AG08395 (cell line): ENCODE data around the gene HSPA12B.

Source experiments
- DNase-seq: peaks from one replicate; pipeline ENCODE4 v3.0.0; 2012; ENCODE audit warnings: mixed read lengths, low spot score

The HSPA12B gene

DNA sequence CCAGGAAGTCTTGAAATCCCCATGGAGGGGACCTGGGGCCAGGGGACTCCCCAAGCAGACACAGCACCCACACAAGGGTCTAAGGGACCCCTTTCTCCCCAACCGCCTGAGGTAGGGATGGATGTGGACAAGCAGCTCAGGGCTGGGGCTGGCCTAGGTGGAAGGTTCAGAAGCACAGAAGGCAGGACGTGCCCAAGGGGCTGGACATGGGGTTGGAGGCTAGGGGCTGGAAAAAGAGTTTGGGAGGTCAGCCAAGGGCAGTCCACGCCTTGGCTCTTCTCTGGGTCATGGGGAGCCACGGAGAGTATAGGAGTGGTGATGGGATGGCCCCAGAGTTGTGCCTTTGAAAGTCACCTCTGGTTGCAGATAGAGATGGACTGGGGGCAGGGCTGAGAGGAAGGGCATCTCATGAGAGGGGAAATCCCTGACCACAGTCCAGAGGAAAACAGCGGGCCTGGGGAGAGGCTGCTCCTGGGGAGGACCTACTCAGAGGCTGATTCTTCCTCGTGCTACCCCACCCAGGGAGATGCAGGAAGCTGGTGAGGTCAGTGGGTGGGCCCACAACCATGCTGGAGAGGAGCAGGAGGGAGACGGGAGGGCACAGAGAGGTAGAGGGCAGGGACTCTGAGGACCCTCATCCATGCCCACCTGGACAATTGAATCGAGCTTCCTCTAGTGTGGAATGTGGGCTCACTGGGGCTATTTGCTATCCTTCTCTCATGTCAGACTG is 2.5 kb upstream of the HSPA12B start:
- no peak for DNase-seq

DNA sequence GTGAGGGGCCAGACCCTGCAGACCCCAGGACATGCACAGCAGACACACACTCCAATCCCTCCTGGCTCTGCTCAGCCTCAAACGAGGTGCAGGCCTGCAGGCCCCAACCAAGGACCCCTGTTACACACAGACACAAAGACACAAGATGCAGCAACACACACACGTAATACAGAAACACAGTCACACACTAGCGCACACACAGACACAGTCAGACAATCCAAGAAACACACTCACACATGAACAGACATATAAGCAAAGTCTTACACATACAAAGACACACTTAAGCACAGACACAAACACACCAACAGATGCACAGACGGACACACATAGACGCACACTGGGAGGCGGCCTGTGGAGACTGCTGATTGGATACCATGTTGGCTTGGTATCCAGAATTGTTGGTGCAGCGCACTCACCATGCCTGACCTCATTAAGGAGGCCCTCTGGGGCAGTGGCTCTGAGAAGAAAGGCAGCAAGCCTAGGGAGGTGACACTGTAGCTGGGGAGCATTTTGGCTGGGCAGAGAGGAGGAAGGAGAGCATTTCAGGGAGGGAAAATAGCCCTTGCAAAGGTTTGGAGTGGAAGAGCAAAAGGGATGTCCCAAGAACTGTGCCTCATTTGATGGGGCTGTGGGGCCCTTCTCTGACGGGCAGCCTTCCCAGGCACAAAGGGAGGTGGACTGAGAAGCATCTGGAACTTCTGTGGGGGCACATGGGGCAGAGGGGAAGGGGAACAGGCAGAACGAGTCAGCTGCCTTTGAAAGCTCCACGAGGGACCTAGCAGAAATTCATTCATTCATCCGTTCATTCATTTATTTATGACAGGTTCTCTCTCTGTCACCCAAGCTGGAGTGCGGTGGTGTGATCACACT is 1.4 kb upstream of the HSPA12B start:
- DNase-seq, result no peak

DNA sequence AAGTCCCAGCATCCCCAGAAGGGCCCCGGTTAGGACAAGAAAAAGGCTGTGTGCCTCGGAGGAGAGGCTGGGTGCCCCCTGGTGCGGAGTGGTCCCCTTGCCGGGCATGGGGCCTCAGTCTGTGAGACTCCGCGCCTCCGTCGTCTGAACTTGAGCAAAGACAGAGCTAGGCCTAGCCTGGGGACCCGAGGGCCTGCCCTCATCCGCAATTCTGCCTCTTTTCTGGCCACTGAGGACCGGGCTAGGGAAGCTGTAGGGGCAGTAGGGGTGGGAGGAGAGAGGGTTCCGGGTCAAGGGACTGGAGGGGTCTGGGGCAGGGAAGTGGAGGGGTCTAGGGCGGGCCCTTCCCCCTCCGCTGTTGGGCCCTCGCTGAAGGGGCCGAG is 550 bp upstream of the HSPA12B start:
- DNase-seq, result no peak

DNA sequence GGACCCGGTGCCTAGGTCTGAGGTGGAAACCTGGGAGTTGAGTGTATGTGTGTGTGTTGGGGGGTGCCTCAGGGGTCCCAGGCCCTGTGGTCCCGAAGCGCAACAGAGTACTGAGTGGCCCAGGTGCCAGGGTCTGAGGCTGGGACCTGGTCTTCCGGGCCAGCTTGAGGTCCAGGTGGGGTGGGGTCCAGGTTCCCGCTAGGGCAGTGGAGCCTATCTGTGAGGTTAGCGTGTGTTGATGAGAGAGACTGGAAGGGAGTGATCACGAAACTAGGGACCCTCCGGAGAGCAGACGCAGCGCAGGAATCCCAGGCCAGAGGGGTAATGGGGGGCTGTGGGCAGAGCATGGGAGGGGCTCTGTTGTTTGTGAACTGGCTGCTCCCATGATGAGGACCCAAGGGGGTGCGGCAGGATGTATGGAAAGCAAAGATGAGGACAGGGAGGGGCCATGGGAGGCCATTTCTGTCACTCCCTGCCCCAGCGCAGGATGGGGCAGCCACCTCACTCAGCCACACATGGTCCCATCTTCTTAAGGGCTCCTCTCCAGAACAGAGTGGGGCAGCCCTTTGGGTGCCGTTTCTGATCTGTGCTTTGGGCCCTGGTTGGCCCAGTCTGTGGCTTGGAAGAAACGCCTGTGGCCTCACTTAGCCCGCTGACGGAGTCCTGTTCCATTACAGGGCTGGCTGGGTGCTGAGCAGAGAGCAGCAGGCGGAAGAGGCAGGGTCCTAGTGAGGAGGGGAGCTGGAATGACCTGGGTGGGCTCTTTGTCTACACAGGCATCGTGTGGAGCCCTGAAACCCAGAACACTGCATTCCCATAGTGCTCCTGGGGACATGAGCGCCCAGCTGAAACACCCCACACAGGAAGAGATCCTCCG is 872 bp downstream of the HSPA12B start:
- no peak for DNase-seq

DNA sequence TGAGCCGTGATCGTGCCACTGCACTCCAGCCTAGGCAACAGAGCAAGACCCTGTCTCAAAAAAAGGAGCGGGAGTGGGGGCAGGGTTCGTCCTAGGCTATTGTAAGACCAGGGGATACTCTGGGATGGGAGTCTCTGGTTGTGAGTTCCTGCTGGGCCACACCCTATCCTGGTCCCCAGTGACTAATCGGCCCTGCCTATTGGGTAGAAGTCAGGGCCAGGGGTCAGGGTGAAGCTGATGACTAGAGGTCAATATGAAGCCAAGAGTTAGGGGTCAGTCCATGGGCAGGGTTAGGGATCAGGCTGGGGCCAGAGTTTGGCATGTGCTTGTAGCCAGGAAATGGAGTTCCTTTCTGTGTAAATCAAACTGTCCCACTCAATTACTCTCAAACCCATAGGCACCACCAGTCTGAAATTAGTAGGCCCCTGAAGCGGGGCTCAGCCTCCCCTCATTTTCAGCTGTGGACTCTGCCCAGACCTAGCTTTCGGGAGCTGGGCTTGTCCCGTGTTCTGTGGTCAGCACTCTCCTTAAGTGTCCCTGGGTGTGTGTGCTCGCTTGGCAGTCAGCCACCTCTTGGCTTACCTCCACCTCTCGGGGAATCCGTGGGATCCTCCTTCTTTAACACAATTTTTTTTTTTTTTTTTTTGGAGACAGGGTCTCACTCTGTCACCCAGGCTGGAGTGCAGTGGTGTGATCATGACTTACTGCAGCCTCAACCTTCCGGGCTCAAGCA is 1.8 kb downstream of the HSPA12B start:
- no peak for DNase-seq

DNA sequence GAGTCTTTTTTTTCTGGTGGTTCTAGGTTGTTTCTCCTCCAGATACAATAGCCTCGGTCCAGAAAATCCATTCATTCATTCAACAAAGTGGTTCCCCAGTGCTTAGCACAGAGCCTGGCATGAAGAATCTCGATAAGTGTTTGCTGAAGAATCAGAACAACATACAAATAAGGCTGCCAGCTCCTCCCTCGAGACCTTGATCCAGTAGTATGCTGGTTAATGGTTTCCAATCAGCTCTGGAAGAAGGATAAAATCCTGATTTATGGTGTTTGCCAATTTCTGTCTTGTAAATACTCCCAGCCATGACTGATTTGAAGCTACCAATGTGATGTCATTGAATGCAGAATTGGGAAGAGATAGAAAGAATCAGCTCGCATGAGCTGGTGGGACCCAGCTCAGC is 3.3 kb downstream of the HSPA12B start:
- DNase-seq, result no peak

DNA sequence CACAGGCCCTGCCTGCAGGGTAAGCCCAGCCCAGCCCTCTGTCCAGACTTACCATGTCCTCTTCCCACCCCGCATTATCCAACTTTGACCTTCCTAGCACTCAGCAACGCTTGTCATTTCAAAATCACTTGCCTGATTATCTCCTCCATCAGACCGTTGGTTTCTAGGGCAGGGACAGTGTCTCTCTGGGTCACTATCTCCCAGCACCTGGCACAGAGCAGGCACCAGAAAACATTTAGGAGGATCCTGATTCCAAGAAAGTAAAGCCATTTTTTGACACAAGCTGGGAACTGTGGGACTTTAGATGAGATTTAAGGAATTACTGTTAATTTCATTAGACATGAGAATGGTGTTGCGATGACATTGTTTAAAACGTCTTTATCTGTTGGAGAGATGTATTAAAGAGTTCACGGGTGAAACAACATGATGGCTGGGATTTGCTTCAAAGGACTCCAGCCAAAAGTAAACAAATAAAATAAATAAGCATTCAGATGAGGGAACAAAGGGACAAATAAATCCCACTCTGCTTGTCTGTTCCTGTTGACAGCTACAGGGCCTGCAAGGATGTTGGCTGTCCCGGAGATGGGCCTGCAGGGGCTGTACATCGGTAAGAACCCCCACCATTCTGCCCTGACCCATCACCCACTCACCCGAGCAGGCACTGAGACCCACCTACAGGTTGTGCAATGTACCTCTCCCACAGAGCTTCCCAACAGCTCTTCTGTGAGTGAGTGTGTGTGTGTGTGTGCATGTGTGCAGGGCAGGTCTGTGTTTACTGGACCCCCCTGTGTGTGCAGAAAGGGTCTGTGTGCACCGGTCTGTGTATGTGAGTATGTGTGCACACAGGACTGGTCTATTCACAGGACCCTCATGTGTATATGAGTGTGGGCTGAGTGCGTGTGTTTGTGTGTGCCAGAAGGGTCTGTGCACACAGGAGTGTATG is 5.9 kb downstream of the HSPA12B start:
- no peak for DNase-seq

DNA sequence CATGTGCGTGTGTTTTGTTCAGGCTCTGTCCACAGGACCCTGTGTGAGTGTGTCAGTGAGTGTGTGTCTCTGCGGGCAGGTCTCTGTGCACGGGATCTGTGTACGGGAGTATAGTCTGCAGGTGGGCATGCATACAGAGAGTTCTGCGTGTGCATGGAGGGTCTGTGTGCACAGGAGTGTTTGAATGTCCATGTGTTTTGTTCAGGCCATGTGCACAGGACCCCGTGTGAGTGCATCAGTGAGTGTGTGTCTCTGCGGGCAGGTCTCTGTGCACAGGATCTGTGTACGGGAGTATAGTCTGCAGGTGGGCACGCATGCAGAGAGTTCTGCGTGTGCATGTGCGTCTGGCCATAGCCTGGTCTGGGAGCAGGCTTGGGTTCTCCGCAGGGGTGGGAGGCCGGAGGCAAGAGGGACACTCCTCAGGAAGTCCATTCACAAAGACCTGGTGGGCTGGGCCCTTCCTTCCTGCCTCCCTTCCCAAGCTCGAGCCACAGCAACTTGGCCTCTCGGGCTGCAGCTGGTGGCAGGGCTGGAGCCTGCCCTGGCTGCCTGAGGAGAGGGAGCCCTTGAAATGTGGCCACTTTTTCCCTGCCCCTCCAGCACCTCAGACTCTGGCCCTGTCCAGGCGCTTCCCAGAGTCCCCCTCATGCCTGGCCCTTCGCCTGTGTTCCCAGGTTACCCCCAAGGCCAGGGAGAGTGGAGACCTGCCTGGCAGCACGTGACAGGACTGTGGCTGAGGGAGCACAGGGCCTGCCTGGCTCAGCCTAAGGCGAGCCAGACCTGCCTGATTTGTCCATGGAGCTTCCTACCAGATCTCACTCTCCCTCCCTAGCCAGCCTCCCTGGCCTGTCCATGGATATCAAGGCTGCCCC is 6.8 kb downstream of the HSPA12B start:
- DNase-seq, result no peak

DNA sequence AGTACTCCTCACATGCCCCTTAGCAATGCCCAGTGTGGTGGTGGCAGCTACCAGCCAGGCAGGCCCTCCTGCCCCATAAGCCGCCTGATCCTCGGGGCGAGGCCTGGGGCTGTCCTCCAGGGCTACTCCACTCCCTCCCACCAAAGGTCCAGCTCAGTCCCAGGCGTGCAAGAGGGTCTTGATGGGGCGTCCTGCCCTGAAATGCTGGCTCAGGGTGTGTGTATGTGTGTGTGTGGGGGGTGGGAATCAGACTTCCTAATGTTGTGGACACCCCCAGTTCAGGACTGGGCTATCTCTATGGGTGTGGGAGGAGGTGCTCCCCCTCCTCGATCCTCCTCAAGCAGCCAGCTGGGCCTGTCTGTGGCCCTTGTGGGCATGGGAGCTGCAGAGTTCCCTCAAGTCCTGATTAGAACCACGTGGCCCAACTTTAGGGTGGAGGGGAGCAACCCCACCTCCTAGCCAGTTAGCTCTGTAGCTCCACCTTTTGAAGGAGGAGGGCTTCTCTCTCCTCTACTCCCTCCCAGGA is 7.5 kb downstream of the HSPA12B start:
- no peak for DNase-seq

DNA sequence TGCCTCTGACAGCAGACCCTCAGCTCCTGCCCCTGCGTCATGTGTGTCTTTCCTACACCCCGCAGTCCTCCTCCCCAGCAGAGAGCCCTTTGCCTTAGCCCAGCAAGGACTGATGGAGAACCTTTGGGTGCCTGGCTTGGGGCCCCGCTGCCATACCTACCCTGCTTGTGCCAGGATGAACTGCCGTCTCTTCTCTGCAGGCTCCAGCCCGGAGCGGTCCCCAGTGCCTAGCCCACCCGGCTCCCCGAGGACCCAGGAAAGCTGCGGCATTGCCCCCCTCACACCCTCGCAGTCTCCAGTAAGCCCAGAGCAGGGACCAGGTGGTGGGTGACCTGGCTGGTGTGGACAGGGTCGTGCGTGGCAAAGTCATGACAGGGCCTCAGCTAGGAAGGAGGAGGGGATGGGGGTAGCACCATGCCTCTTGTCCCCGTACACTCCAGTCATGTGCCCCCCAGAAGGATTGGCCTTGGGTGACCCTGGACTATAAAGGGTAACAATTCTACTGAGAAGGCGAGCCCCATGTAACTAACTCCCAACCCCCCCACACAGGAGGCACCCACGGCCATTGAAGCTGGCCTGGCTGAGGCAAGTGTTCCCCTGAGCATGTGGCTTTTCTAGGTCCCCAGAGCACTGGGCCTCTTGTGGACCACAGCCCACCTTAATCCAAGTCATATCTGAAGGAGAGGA is 8.3 kb downstream of the HSPA12B start:
- DNase-seq, result no peak

DNA sequence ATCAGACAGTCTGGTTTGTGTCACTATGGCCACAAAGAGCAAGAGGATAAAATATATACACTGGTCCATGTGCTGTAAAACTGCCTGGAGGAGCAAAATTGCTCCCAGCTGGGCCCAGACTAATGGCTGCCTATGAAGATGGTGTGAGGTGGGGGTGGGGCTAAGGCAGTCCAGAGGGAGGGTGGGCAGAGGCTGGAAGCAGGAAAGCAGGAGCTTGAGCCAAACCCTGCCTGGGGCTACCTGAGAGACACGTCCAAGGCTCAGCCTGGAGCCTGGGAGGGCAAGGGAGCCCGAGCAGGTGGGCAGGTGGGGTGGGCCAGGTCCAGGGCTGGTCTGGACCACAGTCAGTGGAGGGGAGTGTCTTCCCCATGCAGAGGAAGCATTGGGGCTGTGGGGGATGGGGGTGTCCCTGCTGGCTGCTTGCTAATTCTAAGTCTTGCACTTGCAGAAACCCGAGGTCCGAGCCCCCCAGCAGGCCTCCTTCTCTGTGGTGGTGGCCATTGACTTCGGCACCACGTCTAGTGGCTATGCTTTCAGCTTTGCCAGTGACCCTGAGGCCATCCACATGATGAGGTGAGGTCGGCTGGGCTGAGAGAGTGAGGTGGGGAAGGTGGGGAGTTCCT is 9.5 kb downstream of the HSPA12B start:
- DNase-seq, result no peak

DNA sequence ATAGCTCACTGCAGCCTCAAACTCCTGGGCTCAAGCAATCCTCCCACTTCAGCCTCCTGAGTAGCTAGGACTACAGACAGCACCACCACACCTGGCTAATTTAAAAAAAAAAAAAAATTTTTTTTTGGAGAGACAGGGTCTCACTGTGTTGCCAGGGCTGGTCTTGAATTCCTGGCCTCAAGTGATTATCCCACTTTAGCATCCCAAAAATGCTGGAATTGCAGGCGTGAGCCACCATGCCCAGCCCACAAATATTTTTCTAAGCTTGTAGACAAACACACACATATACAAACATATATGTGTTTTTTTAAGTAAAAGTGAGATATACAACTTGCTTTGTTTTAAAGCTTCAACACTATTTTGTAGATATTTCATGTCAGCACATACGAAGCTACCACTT is 10.8 kb downstream of the HSPA12B start:
- DNase-seq, result no peak

DNA sequence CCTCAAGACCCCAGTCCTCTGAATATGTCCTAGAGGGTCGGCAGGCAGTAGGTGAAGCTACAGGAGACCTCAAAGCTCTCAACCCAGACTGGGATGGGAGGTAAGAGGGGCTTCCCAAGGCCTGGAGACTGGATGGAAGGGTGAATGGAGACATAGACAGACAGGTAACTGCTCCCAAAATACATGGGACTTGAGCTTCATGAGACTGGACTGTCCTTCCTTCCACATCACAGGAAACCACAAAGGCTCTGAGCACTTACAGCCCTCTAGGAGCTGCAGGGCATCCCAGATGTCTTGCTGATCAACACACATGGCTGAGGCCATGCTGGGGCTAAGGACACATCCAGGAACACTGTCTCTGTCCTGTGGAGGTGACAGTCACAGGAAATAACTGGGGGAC is 11.6 kb downstream of the HSPA12B start:
- DNase-seq, result no peak

DNA sequence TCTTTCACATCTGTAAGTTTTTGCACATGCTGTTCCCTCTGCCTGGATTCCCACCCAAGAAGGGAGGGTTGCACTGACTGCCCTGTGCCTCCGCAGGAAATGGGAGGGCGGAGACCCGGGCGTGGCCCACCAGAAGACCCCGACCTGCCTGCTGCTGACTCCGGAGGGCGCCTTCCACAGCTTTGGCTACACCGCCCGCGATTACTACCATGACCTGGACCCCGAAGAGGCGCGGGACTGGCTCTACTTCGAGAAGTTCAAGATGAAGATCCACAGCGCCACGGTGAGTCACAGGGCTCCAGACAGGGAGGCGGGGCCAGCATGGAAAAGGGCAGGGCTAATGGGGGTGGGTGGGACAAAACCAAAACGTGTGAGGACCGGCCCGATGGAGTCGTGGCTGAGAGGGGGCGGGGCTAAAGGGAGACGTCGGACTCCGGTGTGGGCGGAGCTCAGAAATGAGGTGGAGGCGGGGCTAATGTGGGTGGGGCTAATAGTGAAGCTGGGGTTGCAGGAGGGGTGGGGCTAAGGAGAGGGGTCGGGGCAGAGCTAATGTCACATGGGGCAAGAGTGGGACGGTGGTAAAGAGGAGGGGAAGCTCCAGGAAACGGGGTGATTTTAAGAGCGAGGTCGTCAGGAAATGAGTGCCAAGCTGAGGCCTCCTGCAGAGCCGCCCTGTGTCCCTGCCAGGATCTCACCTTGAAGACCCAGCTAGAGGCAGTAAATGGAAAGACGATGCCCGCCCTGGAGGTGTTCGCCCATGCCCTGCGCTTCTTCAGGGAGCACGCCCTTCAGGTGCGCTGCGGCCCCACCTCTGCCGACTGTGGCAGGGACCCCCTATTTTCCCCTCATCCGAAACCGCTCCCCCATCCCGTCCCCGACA is 12.6 kb downstream of the HSPA12B start:
- no peak for DNase-seq

DNA sequence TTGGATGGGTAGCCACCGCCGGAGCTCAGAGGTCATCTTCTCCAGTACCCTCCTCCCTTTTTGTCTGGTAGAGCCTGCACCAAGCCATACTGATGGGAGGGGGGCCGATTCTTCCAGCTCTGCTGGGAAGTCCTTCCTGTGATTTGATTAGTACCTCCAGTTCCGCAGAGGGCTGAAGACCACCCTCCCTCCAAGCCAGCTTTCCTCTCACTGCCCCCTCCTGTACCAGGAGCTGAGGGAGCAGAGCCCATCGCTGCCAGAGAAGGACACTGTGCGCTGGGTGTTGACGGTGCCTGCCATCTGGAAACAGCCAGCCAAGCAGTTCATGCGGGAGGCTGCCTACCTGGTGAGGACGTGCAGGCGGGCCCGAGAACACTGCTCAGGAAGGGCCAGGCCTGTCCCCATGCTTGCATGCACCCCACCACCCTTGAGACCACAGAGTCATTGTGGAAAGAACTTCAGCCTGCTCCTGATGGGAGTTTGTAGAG is 13.2 kb downstream of the HSPA12B start:
- no peak for DNase-seq

DNA sequence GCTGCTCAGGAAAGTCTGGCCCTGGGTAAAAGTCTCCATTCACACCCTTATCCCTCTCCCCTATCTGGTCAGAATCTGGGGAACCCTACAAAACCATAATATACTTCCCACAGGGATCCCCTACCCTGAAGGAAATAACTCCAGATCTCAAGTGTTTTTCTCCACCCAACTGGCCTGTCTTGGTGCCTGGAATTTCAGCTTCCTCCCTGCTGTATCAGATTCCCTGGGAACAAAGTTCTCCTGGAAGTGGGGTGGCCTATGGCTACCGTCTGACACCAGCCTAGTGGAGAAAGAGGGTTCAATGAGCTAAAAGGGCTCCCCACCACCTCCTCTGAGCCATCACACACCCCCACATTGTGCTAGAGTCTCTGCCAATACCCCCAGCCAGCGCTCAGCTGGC is 15.0 kb downstream of the HSPA12B start:
- DNase-seq, result no peak

DNA sequence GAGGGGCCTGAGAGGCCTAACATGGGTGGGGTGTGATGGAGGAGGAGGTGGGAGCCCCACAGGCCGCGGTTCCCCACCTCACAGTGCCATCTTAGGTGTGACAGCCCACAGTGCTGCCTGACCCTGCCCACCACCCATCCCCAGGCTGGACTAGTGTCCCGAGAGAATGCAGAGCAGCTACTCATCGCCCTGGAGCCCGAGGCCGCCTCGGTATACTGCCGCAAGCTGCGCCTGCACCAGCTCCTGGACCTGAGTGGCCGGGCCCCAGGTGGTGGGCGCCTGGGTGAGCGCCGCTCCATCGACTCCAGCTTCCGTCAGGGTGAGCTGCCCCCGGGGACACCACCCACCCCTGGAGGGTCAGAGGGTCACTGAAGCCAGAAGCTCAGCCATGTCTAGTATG is 15.6 kb downstream of the HSPA12B start:
- DNase-seq, result no peak
